ENCODE results near the gene DNASE1L3. TPM values are rescaled to one million over a fixed set of nuclear protein-coding genes. Genes with fewer than 3 reads are reported as not detected.

Gene DNASE1L3
- total and polyA plus RNA-seq, 2 experiments from 2014 or later, result not detected

- TF ChIP-seq ZNF462 (CRISPR knock-in tag; IDR thresholded peaks at IDR 0.05), result no peak
- no peak for TF ChIP-seq NANOG (IDR thresholded peaks at IDR 0.05; ENCODE audit: borderline replicate concordance)
- TF ChIP-seq ZNF114 (CRISPR knock-in tag; IDR thresholded peaks at IDR 0.05), result no peak
- no peak for TF ChIP-seq STAT1 (IDR thresholded peaks at IDR 0.05; ENCODE audit: unreplicated experiment)
- TF ChIP-seq REST (IDR thresholded peaks at IDR 0.05; ENCODE audit: unreplicated experiment), result no peak
- no peak for TF ChIP-seq EZH2phosphoT487 (IDR thresholded peaks at IDR 0.05; ENCODE audit: unreplicated experiment)
- no peak for TF ChIP-seq CREB1 (CRISPR knock-in tag; IDR thresholded peaks at IDR 0.05; ENCODE audit: low read depth)
- no peak for TF ChIP-seq EZH2 (IDR thresholded peaks at IDR 0.05; ENCODE audit: low read depth, unreplicated experiment)
- TF ChIP-seq, protein P1, sequence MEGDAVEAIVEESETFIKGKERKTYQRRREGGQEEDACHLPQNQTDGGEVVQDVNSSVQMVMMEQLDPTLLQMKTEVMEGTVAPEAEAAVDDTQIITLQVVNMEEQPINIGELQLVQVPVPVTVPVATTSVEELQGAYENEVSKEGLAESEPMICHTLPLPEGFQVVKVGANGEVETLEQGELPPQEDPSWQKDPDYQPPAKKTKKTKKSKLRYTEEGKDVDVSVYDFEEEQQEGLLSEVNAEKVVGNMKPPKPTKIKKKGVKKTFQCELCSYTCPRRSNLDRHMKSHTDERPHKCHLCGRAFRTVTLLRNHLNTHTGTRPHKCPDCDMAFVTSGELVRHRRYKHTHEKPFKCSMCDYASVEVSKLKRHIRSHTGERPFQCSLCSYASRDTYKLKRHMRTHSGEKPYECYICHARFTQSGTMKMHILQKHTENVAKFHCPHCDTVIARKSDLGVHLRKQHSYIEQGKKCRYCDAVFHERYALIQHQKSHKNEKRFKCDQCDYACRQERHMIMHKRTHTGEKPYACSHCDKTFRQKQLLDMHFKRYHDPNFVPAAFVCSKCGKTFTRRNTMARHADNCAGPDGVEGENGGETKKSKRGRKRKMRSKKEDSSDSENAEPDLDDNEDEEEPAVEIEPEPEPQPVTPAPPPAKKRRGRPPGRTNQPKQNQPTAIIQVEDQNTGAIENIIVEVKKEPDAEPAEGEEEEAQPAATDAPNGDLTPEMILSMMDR (conservative IDR thresholded peaks at IDR 0.05; ENCODE audit: low read depth in 2 of 2), result no peak
Measured at GRCh38 chr3:58246148-58247047, 35.6 kb upstream of the DNASE1L3 start (continued).

Measured in GM23338 (cell line).